Measurements from ENCODE around the gene CTNNA3. TPM values are rescaled to one million over a fixed set of nuclear protein-coding genes. Genes with fewer than 3 reads are reported as not detected.

CTNNA3 gene
- total and polyA plus RNA-seq, 12 donors: 2.0 to 213 (median 171) TPM

GRCh38 chr10:67657775-67658174 lies 38.2 kb downstream of the CTNNA3 start:
- intact Hi-C loops (cut with DNase I): no loop called here
- no peak for DNase-seq
- Histone ChIP-seq H3K27me3 (no peaks in the 10 kb centered on the region), H3K27ac (no peak overlapping the region), H3K4me3 (no peak overlapping the region), H3K9me3 (no peaks in the 10 kb centered on the region), H3K36me3 (no peaks in the 10 kb centered on the region), H3K4me1 (peaks cover 0 to 38% (median 9%) of the 10 kb centered on the region in 9 donors)
- peak; percentile 20 to 70 (median 62) for ATAC-seq
- 72 to 74% methylated on average over 4 of the region's 4 CpGs for WGBS, 2 donors
- TF ChIP-seq, protein P1, sequence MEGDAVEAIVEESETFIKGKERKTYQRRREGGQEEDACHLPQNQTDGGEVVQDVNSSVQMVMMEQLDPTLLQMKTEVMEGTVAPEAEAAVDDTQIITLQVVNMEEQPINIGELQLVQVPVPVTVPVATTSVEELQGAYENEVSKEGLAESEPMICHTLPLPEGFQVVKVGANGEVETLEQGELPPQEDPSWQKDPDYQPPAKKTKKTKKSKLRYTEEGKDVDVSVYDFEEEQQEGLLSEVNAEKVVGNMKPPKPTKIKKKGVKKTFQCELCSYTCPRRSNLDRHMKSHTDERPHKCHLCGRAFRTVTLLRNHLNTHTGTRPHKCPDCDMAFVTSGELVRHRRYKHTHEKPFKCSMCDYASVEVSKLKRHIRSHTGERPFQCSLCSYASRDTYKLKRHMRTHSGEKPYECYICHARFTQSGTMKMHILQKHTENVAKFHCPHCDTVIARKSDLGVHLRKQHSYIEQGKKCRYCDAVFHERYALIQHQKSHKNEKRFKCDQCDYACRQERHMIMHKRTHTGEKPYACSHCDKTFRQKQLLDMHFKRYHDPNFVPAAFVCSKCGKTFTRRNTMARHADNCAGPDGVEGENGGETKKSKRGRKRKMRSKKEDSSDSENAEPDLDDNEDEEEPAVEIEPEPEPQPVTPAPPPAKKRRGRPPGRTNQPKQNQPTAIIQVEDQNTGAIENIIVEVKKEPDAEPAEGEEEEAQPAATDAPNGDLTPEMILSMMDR (IDR thresholded peaks at IDR 0.05): peak in 4 of 9 donors; percentile 6 to 30 (median 25)

DNA sequence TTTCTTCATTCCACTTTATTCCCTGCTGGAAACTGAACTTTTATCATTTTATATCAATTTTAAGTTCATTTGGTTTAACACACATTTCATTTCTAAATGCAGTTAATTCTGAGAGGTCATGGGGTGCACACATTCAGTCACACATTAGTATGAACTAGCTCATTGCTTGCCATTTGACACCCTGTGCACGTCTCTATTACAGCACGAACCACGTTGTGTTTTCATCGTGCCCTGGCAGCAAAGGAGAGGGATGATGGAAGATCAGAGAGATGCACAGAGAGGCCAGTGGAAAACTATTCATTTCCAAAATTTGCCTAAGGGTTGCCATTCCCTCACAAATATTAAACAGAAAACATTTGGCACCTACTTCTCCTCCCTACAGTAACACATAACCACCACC lies 45.4 kb downstream of the CTNNA3 start:
- 79 to 81% methylated on average over 4 of the region's 4 CpGs for WGBS, 2 donors
- H3K27ac ChIP-seq: no peak overlapping the region

DNA sequence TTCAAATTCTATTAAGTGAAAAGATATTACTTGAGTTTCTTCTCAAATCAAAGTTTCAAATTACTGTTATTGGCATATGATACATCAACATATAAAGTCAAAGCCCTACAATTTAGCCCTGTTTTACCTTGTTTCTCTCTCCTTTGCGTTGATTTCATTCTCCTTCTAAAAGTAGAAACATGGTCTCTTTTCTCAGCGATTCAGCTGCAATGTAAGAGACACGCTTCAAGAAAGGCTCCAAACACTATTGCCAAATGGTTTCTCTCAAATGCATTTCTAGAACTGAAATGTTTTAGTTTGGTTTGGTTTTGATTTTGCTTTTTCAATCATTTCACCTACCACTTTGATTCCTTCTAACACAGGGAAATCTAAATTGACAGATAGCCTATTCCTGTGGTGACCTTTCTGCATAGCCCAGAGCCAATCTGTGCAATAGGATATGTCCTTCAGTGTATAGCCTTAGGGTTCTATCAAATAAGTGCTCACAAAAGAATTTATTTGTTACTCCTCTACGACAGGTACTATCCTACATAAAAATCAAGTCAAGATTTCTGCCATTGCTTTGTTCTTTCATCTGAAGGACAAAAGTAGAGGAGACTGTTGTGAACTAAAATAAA lies 47.3 kb downstream of the CTNNA3 start:
- DNase-seq (no peak), ATAC-seq (no peak)
- Histone ChIP-seq H3K4me3 (no peak overlapping the region), H3K4me1 (peaks cover 0 to 13% (median 0%) of the 10 kb centered on the region in 9 donors), H3K27me3 (no peaks in the 10 kb centered on the region), H3K36me3 (no peaks in the 10 kb centered on the region), H3K27ac (no peak overlapping the region), H3K9me3 (no peaks in the 10 kb centered on the region)
- intact Hi-C loops (cut with DNase I): no loop called here
- TF ChIP-seq, protein P1 (IDR thresholded peaks at IDR 0.05): no peak
- 73 to 77% methylated on average over 4 of the region's 4 CpGs for WGBS, 2 donors

More for the DNA sequence above, 45.4 kb downstream of the CTNNA3 start:
- Histone ChIP-seq H3K27me3 (no peaks in the 10 kb centered on the region), H3K36me3 (no peaks in the 10 kb centered on the region), H3K9me3 (no peaks in the 10 kb centered on the region), H3K4me1 (peaks cover 0 to 13% (median 0%) of the 10 kb centered on the region in 9 donors), H3K4me3 (no peak overlapping the region)
- ATAC-seq (no peak), DNase-seq (no peak)
- intact Hi-C loops (cut with DNase I): no loop called here
- TF ChIP-seq, protein P1 (IDR thresholded peaks at IDR 0.05): no peak

GRCh38 chr10:67630904-67631303 lies 65.1 kb downstream of the CTNNA3 start:
- no peaks in the 10 kb centered on the region for H3K36me3 ChIP-seq
- no peaks in the 10 kb centered on the region for H3K27me3 ChIP-seq
- ATAC-seq: no peak
- peaks cover 0 to 7% (median 0%) of the 10 kb centered on the region in 11 donors for H3K9me3 ChIP-seq
- H3K4me3 ChIP-seq: no peak overlapping the region
- TF ChIP-seq, protein P1 (IDR thresholded peaks at IDR 0.05): no peak
- no peak for DNase-seq
- no peak overlapping the region for H3K27ac ChIP-seq
- intact Hi-C loops (cut with DNase I): no loop called here
- H3K4me1 ChIP-seq: no peaks in the 10 kb centered on the region
